CD4-positive, alpha-beta T cell treated with Interleukin-6 at 100 ng/mL for 8 hours (primary cell): ENCODE results near the gene PAX2.
"Not testable (repeated sequence)": the region's sequence is repeated elsewhere in the genome, so short reads cannot be mapped to it uniquely, and the experiment has no call there.

Experiments used
- DNase-seq: peaks from one replicate; pipeline ENCODE4 v3.0.0-alpha.2; 2020; ENCODE audit warnings: mixed read lengths, low spot score

The PAX2 gene

GRCh38 chr10:100744987-100745881 lies at the start of gene PAX2:
Gene PAX2 (plus strand): TSS chr10:100745582. CDS start chr10:100746261, 679 bp downstream.
- DNase-seq: no peak

GRCh38 chr10:100696477-100696901 lies 48.9 kb upstream of the PAX2 start:
- no peak for DNase-seq

- DNase-seq: no peak
Measured at GRCh38 chr10:100697070-100697469, 48.3 kb upstream of the PAX2 start.

- DNase-seq: no peak
Measured at GRCh38 chr10:100697631-100698030, 47.8 kb upstream of the PAX2 start.

GRCh38 chr10:100701704-100702103 lies 43.7 kb upstream of the PAX2 start:
- not testable (repeated sequence) for DNase-seq

GRCh38 chr10:100705139-100705538 lies 40.2 kb upstream of the PAX2 start:
- DNase-seq: no peak

GRCh38 chr10:100707261-100707848 lies 38.0 kb upstream of the PAX2 start:
- no peak for DNase-seq

GRCh38 chr10:100709146-100710082 lies 36.0 kb upstream of the PAX2 start:
- DNase-seq: no peak

- no peak for DNase-seq
Measured at GRCh38 chr10:100710151-100710871, 35.1 kb upstream of the PAX2 start.

GRCh38 chr10:100713049-100713858 lies 32.1 kb upstream of the PAX2 start:
- no peak for DNase-seq

GRCh38 chr10:100713859-100714565 lies 31.4 kb upstream of the PAX2 start:
- no peak for DNase-seq

- no peak for DNase-seq
Measured at GRCh38 chr10:100714566-100714950, 30.8 kb upstream of the PAX2 start.

GRCh38 chr10:100715101-100715444 lies 30.3 kb upstream of the PAX2 start:
- DNase-seq: no peak

GRCh38 chr10:100715445-100716385 lies 29.7 kb upstream of the PAX2 start:
- DNase-seq: no peak

- no peak for DNase-seq
Measured at GRCh38 chr10:100717166-100717565, 28.2 kb upstream of the PAX2 start.

- no peak for DNase-seq
Measured at GRCh38 chr10:100718197-100718742, 27.1 kb upstream of the PAX2 start.

GRCh38 chr10:100723180-100723579 lies 22.2 kb upstream of the PAX2 start:
- no peak for DNase-seq

GRCh38 chr10:100723770-100724530 lies 21.4 kb upstream of the PAX2 start:
- DNase-seq: no peak
